Hippocampal formation (tissue), 2 donors: Measurements from ENCODE around the gene SECISBP2L.

Experiments
- DNase-seq, 2 donors: peaks; one replicate each; lab custom pipeline; 2025; lab: John Stamatoyannopoulos, UW

Gene SECISBP2L

GRCh38 chr15:49058559-49058958 is 12.3 kb upstream of the SECISBP2L start:
- no peak for DNase-seq

- no peak for DNase-seq
Measured at GRCh38 chr15:49055630-49056029, 9.4 kb upstream of the SECISBP2L start.

- DNase-seq = no peak
Measured at GRCh38 chr15:49052662-49053061, 6.4 kb upstream of the SECISBP2L start.

- DNase-seq = no peak
Measured at GRCh38 chr15:49047456-49047855, 1.2 kb upstream of the SECISBP2L start.

- DNase-seq = peak; percentile 57 to 66
Measured at GRCh38 chr15:49045751-49046219, 461 bp downstream of the SECISBP2L start.

- DNase-seq = peak in 1 of 2 donors; percentile 57
Measured at GRCh38 chr15:49044766-49045606, 1.3 kb downstream of the SECISBP2L start.

GRCh38 chr15:49044002-49044401 is 2.2 kb downstream of the SECISBP2L start:
- DNase-seq = no peak

- DNase-seq = no peak
Measured at GRCh38 chr15:49042165-49042564, 4.1 kb downstream of the SECISBP2L start.

- DNase-seq = no peak
Measured at GRCh38 chr15:49041426-49041825, 4.8 kb downstream of the SECISBP2L start.

GRCh38 chr15:49040151-49040550 is 6.1 kb downstream of the SECISBP2L start:
- DNase-seq = peak in 1 of 2 donors; percentile 79

- no peak for DNase-seq
Measured at GRCh38 chr15:49038382-49038781, 7.9 kb downstream of the SECISBP2L start.

- no peak for DNase-seq
Measured at GRCh38 chr15:49037546-49037940, 8.7 kb downstream of the SECISBP2L start.

GRCh38 chr15:49036650-49037545 is 9.3 kb downstream of the SECISBP2L start:
- DNase-seq = no peak

- no peak for DNase-seq
Measured at GRCh38 chr15:49035825-49036224, 10.4 kb downstream of the SECISBP2L start.

GRCh38 chr15:49032601-49033145 is 13.6 kb downstream of the SECISBP2L start:
- DNase-seq = no peak

GRCh38 chr15:49031804-49032203 is 14.4 kb downstream of the SECISBP2L start:
- no peak for DNase-seq

GRCh38 chr15:49026700-49027099 is 19.5 kb downstream of the SECISBP2L start:
- no peak for DNase-seq

GRCh38 chr15:49024840-49025239 is 21.4 kb downstream of the SECISBP2L start:
- DNase-seq = no peak

- no peak for DNase-seq
Measured at GRCh38 chr15:49023354-49023753, 22.9 kb downstream of the SECISBP2L start.

GRCh38 chr15:49015896-49016295 is 30.4 kb downstream of the SECISBP2L start:
- DNase-seq = no peak

- no peak for DNase-seq
Measured at GRCh38 chr15:48999314-48999713, 46.9 kb downstream of the SECISBP2L start.

GRCh38 chr15:48996276-48996675 is 50.0 kb downstream of the SECISBP2L start:
- DNase-seq = no peak
